Measurements from ENCODE around the gene CDC42. TPM values are rescaled to one million over a fixed set of nuclear protein-coding genes. Genes with fewer than 3 reads are reported as not detected.

Gene CDC42
- total RNA-seq, 1 donor = 432 TPM

GRCh38 chr1:22112554-22112953, 60.0 kb downstream of the CDC42 start:
- no peaks in the 10 kb centered on the region for H3K9me3 ChIP-seq (ENCODE audit: low read depth, low read length)
- peaks cover 24% of the 10 kb centered on the region for H3K4me1 ChIP-seq (ENCODE audit: insufficient read depth, low read length)
- H3K4me2 ChIP-seq (ENCODE audit: insufficient read depth, low read length) = no peak overlapping the region
- no peak for TF ChIP-seq CTCF (IDR thresholded peaks at IDR 0.05; ENCODE audit: extremely low read depth, low read depth, low read length)
- no peak overlapping the region for H3K27ac ChIP-seq (ENCODE audit: low read depth, low read length)
- peaks cover 17% of the 10 kb centered on the region for H3K36me3 ChIP-seq (ENCODE audit: insufficient read depth, low read length)
- peak; percentile 71 for DNase-seq (ENCODE audit: insufficient read length, low spot score, missing footprints)
- H3K4me3 ChIP-seq (ENCODE audit: insufficient read depth, low read length) = no peak overlapping the region
- peaks cover 79% of the 10 kb centered on the region for H4K20me1 ChIP-seq (ENCODE audit: insufficient read depth, low read length)
- peaks cover 75% of the 10 kb centered on the region for H3K79me2 ChIP-seq (ENCODE audit: insufficient read depth, low read length)
- H2AFZ ChIP-seq (ENCODE audit: low read length) = no peak overlapping the region
- H3K27me3 ChIP-seq (ENCODE audit: insufficient read depth, low read length) = no peaks in the 10 kb centered on the region

GRCh38 chr1:22114083-22115012, 61.8 kb downstream of the CDC42 start:
- Histone ChIP-seq H3K27ac (ENCODE audit: low read depth, low read length) (peak overlapping the region; percentile 32), H3K4me2 (ENCODE audit: insufficient read depth, low read length) (peak overlapping the region; percentile 28), H3K36me3 (ENCODE audit: insufficient read depth, low read length) (peaks cover 27% of the 10 kb centered on the region), H3K4me1 (ENCODE audit: insufficient read depth, low read length) (peaks cover 24% of the 10 kb centered on the region), H3K27me3 (ENCODE audit: insufficient read depth, low read length) (no peaks in the 10 kb centered on the region), H3K79me2 (ENCODE audit: insufficient read depth, low read length) (peaks cover 58% of the 10 kb centered on the region), H2AFZ (ENCODE audit: low read length) (no peak overlapping the region), H3K9me3 (ENCODE audit: low read depth, low read length) (no peaks in the 10 kb centered on the region), H3K4me3 (ENCODE audit: insufficient read depth, low read length) (no peak overlapping the region), H4K20me1 (ENCODE audit: insufficient read depth, low read length) (peaks cover 83% of the 10 kb centered on the region)
- TF ChIP-seq CTCF (IDR thresholded peaks at IDR 0.05; ENCODE audit: extremely low read depth, low read depth, low read length) = no peak
- peak; percentile 89 for DNase-seq (ENCODE audit: insufficient read length, low spot score, missing footprints)

GRCh38 chr1:22115286-22115685, 62.8 kb downstream of the CDC42 start:
- Histone ChIP-seq H3K36me3 (ENCODE audit: insufficient read depth, low read length) (peaks cover 27% of the 10 kb centered on the region), H2AFZ (ENCODE audit: low read length) (no peak overlapping the region), H4K20me1 (ENCODE audit: insufficient read depth, low read length) (peaks cover 82% of the 10 kb centered on the region), H3K4me1 (ENCODE audit: insufficient read depth, low read length) (peaks cover 24% of the 10 kb centered on the region), H3K4me3 (ENCODE audit: insufficient read depth, low read length) (no peak overlapping the region), H3K4me2 (ENCODE audit: insufficient read depth, low read length) (peak overlapping the region; percentile 28), H3K9me3 (ENCODE audit: low read depth, low read length) (no peaks in the 10 kb centered on the region), H3K79me2 (ENCODE audit: insufficient read depth, low read length) (peaks cover 52% of the 10 kb centered on the region), H3K27me3 (ENCODE audit: insufficient read depth, low read length) (no peaks in the 10 kb centered on the region), H3K27ac (ENCODE audit: low read depth, low read length) (peak overlapping the region; percentile 32)
- no peak for TF ChIP-seq CTCF (IDR thresholded peaks at IDR 0.05; ENCODE audit: extremely low read depth, low read depth, low read length)
- peak; percentile 66 for DNase-seq (ENCODE audit: insufficient read length, low spot score, missing footprints)

- DNase-seq (ENCODE audit: insufficient read length, low spot score, missing footprints) = no peak
- peaks cover 22% of the 10 kb centered on the region for H3K36me3 ChIP-seq (ENCODE audit: insufficient read depth, low read length)
- no peak overlapping the region for H2AFZ ChIP-seq (ENCODE audit: low read length)
- no peaks in the 10 kb centered on the region for H3K27me3 ChIP-seq (ENCODE audit: insufficient read depth, low read length)
- H3K4me1 ChIP-seq (ENCODE audit: insufficient read depth, low read length) = peaks cover 13% of the 10 kb centered on the region
- no peak overlapping the region for H3K4me3 ChIP-seq (ENCODE audit: insufficient read depth, low read length)
- H3K79me2 ChIP-seq (ENCODE audit: insufficient read depth, low read length) = peaks cover 40% of the 10 kb centered on the region
- H3K9me3 ChIP-seq (ENCODE audit: low read depth, low read length) = no peaks in the 10 kb centered on the region
- no peak for TF ChIP-seq CTCF (IDR thresholded peaks at IDR 0.05; ENCODE audit: extremely low read depth, low read depth, low read length)
- H3K27ac ChIP-seq (ENCODE audit: low read depth, low read length) = no peak overlapping the region
- peaks cover 88% of the 10 kb centered on the region for H4K20me1 ChIP-seq (ENCODE audit: insufficient read depth, low read length)
- no peak overlapping the region for H3K4me2 ChIP-seq (ENCODE audit: insufficient read depth, low read length)
These were observed 64.7 kb downstream of the CDC42 start for GRCh38 chr1:22117238-22117637.
